Suprapubic skin (tissue), 4 donors: ENCODE data around the gene SYNRG. TPM values are rescaled to one million over a fixed set of nuclear protein-coding genes. Genes with fewer than 3 reads are reported as not detected.
A peak's percentile ranks its signal among the peaks of the same experiment; 100 is the strongest.

Experiments used
- DNase-seq, 2 donors: peaks; one replicate each; pipeline ENCODE4 v3.0.0-alpha.2; 2019; ENCODE audit warnings: low spot score in 2 of 2
- H3K27ac ChIP-seq: fragments of 200-600 bp; sonication (generic); one replicate; pipeline ENCODE4 v1.5.1; 2019
- H3K27me3 ChIP-seq: fragments of 200-600 bp; sonication (generic); one replicate; pipeline ENCODE4 v1.5.1; 2019
- H3K36me3 ChIP-seq: fragments of 200-600 bp; sonication (generic); one replicate; pipeline ENCODE4 v1.5.1; 2019
- H3K4me1 ChIP-seq: fragments of 200-600 bp; sonication (generic); one replicate; pipeline ENCODE4 v1.5.1; 2019
- H3K4me3 ChIP-seq: fragments of 200-600 bp; sonication (generic); one replicate; pipeline ENCODE4 v1.5.1; 2019; ENCODE audit warnings: mild to moderate bottlenecking
- H3K9me3 ChIP-seq: fragments of 200-600 bp; sonication (generic); one replicate; pipeline ENCODE4 v1.5.1; 2019
- CTCF ChIP-seq, 2 donors: fragments of 200-600 bp in 1 of 2; fragments of 450-650 bp in 1 of 2; sonication (generic) in 1 of 2; IDR thresholded peaks; one replicate each; pipeline ENCODE4 v1.5.1; 2016 to 2019; ENCODE audit warnings: antibody characterized with exemption in 2 of 2, mild to moderate bottlenecking in 1 of 2, moderate library complexity in 1 of 2
- EP300 ChIP-seq: sonication (generic); formaldehyde crosslinking; IDR thresholded peaks from one replicate; pipeline ENCODE4 v1.6.1; 2017; ENCODE audit warnings: antibody characterized with exemption
- POLR2A ChIP-seq, 2 donors: fragments of 450-650 bp; IDR thresholded peaks; one replicate each; pipeline ENCODE4 v1.6.1; 2017; ENCODE audit warnings: antibody characterized with exemption in 2 of 2, mild to moderate bottlenecking in 2 of 2, moderate library complexity in 2 of 2
- POLR2AphosphoS5 ChIP-seq, 3 donors: sonication (generic); formaldehyde crosslinking; IDR thresholded peaks; one replicate each; pipeline ENCODE4 v1.6.1; 2017; ENCODE audit warnings: antibody characterized with exemption in 3 of 3
- WGBS: methylation state at CpG from one replicate; pipeline ENCODE4 v1.1.5; 2018; 5-methylcytosine and 5-hydroxymethylcytosine counted together
- total RNA-seq, 4 donors: library from RNA; depleted of rRNA; stranded (reverse); fragments of >200 nt; gene quantifications; one replicate each; pipeline ENCODE4 v1.1.0, GENCODE V29; 2016

SYNRG gene
- total RNA-seq, 4 donors from 2014 or later, result 21.2 to 48.5 (median 25.5) TPM

- H3K9me3 ChIP-seq, result no peaks in the 10 kb centered on the region
- DNase-seq, result no peak
Observed at GRCh38 chr17:37608351-37609169, 658 bp downstream of the SYNRG start.

GRCh38 chr17:37607637-37608331, 1.4 kb downstream of the SYNRG start:
- Histone ChIP-seq H3K4me1 (peaks cover 41% of the 10 kb centered on the region), H3K4me3 (peak overlapping the region; percentile 96), H3K27me3 (no peaks in the 10 kb centered on the region), H3K27ac (no peak overlapping the region), H3K36me3 (no peaks in the 10 kb centered on the region), H3K9me3 (no peaks in the 10 kb centered on the region)
- no peak for DNase-seq
- TF ChIP-seq EP300, result no peak
- TF ChIP-seq CTCF (IDR thresholded peaks at IDR 0.05), result no peak
- TF ChIP-seq POLR2A (IDR thresholded peaks at IDR 0.05), result no peak
- no peak for TF ChIP-seq POLR2AphosphoS5 (IDR thresholded peaks at IDR 0.05)
- 77% methylated on average over 26 of the region's 26 CpGs for WGBS

More at GRCh38 chr17:37608351-37609169, 658 bp downstream of the SYNRG start:
- TF ChIP-seq POLR2A (IDR thresholded peaks at IDR 0.05) (no peak), POLR2AphosphoS5 (IDR thresholded peaks at IDR 0.05) (no peak), CTCF (IDR thresholded peaks at IDR 0.05) (no peak), EP300 (no peak)
- Histone ChIP-seq H3K27ac (peak overlapping the region; percentile 94), H3K4me3 (peak overlapping the region; percentile 96), H3K27me3 (no peaks in the 10 kb centered on the region), H3K36me3 (peaks cover under 1% of the 10 kb centered on the region), H3K4me1 (peaks cover 41% of the 10 kb centered on the region)
- 0% methylated on average over 18 of the region's 26 CpGs for WGBS

- 82% methylated on average over 7 of the region's 7 CpGs for WGBS
- Histone ChIP-seq H3K4me1 (peaks cover 41% of the 10 kb centered on the region), H3K27ac (no peak overlapping the region), H3K9me3 (no peaks in the 10 kb centered on the region), H3K4me3 (no peak overlapping the region), H3K27me3 (no peaks in the 10 kb centered on the region), H3K36me3 (no peaks in the 10 kb centered on the region)
- no peak for DNase-seq
- TF ChIP-seq POLR2A (IDR thresholded peaks at IDR 0.05) (no peak), POLR2AphosphoS5 (IDR thresholded peaks at IDR 0.05) (no peak), CTCF (IDR thresholded peaks at IDR 0.05) (no peak), EP300 (no peak)
Observed at GRCh38 chr17:37605813-37606505, 3.3 kb downstream of the SYNRG start.

- Histone ChIP-seq H3K27me3 (no peaks in the 10 kb centered on the region), H3K27ac (no peak overlapping the region), H3K4me3 (no peak overlapping the region), H3K4me1 (peaks cover 41% of the 10 kb centered on the region), H3K9me3 (no peaks in the 10 kb centered on the region), H3K36me3 (peaks cover 3% of the 10 kb centered on the region)
- 53% methylated on average over 4 of the region's 4 CpGs for WGBS
- no peak for DNase-seq
- TF ChIP-seq EP300 (no peak), CTCF (IDR thresholded peaks at IDR 0.05) (no peak), POLR2A (IDR thresholded peaks at IDR 0.05) (no peak), POLR2AphosphoS5 (IDR thresholded peaks at IDR 0.05) (no peak)
Observed at GRCh38 chr17:37605081-37605480, 4.1 kb downstream of the SYNRG start.
